HG03571 (cell line): ENCODE data around the gene ADAMTS7.
"Not testable (repeated sequence)": the region's sequence is repeated elsewhere in the genome, so short reads cannot be mapped to it uniquely, and the experiment has no call there.

ENCODE experiments used
- ATAC-seq: cut with Tn5 transposase; IDR thresholded peaks from one replicate; pipeline ENCODE4 v1.9.1; 2021; ENCODE audit not compliant: unreplicated experiment

The ADAMTS7 gene, protein sequence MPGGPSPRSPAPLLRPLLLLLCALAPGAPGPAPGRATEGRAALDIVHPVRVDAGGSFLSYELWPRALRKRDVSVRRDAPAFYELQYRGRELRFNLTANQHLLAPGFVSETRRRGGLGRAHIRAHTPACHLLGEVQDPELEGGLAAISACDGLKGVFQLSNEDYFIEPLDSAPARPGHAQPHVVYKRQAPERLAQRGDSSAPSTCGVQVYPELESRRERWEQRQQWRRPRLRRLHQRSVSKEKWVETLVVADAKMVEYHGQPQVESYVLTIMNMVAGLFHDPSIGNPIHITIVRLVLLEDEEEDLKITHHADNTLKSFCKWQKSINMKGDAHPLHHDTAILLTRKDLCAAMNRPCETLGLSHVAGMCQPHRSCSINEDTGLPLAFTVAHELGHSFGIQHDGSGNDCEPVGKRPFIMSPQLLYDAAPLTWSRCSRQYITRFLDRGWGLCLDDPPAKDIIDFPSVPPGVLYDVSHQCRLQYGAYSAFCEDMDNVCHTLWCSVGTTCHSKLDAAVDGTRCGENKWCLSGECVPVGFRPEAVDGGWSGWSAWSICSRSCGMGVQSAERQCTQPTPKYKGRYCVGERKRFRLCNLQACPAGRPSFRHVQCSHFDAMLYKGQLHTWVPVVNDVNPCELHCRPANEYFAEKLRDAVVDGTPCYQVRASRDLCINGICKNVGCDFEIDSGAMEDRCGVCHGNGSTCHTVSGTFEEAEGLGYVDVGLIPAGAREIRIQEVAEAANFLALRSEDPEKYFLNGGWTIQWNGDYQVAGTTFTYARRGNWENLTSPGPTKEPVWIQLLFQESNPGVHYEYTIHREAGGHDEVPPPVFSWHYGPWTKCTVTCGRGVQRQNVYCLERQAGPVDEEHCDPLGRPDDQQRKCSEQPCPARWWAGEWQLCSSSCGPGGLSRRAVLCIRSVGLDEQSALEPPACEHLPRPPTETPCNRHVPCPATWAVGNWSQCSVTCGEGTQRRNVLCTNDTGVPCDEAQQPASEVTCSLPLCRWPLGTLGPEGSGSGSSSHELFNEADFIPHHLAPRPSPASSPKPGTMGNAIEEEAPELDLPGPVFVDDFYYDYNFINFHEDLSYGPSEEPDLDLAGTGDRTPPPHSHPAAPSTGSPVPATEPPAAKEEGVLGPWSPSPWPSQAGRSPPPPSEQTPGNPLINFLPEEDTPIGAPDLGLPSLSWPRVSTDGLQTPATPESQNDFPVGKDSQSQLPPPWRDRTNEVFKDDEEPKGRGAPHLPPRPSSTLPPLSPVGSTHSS (N-terminal part only)

DNA sequence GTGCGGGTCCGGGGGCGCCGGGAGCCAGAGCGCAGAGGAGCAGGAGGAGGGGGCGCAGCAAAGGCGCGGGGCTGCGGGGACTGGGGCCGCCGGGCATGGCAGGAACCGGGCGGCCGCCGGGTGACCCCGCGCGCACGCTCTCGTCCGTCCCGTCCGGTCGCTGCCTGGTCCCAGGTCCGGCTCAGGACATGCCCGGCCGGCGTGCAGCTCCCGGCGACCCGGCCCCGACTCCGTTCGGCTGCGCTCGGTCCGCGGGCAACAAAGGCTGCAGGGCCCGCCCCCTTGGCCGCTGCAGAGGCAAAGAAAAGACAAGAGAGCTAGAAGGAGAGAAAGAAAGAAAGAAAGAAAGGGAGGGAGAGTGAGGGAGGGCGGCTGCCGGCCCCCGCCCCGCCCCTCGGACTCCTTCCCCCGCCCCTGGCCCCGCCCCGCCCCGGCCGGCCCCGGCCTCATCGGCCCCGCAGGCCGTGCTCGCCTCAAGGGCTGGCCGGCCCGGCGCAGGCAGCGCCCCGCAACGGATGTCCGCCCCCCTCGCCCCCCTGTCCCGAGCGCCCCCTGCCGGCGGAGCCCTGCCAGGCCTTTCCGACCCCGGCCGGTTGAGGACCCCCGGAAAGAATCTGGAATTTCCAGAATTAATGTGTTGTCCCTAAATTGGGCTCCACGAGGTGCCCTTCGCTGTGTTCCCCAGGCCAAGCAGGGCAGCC lies at the start of gene ADAMTS7:
Gene ADAMTS7, minus strand, starts transcription at position 341 of the 701 bp plus-strand sequence. Its CDS starts 244 bp downstream, at position 97.
- peak; percentile 66 for ATAC-seq

DNA sequence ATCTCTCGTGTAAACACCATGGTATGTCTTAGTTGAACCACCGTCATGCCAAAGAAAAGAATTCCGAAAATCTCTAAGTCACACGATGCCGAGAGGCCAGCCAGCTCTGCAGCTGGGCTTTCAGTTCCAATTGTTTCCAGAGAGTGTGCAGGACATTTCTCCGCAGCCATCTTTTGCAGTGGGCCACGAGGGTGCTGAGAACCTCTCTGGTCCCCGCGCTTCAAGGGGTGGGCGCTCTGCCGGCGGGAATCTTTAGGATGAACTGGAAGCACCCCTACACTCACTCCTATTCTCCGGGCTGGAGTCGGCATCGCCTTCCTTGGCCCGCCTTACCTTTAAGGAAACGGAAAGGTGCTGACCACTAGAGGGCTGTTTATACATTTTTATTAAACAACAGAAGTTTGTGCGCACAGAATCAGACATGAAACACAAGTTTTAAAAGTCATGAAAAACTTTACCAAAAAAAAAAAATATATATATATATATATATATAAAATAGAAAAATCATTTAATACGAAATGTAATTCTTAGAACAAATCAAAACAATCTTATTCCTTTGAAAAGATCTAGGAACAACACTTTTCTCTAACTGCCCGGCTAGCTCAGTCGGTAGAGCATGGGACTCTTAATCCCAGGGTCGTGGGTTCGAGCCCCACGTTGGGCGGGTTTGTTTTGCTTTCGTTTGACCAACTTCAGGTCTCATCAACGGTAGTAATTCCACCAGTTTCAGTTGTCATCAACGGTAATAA lies 48.9 kb upstream of the ADAMTS7 start:
- ATAC-seq = peak; percentile 66

DNA sequence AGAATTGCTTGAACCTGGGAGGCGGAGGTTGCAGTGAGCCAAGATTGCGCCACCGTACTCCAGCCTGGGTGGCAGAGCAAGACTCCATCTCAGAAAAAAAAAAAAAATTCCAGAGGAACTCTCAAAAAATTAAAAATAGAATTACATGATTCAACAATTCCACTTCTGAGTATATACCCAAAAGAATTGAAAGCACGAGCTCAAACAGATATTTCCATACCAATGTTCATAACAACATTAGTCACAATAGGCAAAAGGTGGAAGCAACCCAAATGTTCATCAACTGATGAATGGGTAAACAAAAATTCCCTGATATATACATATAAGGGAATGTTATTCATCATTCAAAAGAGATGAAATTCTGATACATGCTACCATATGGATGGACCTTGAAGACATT lies 44.5 kb upstream of the ADAMTS7 start:
- no peak for ATAC-seq

DNA sequence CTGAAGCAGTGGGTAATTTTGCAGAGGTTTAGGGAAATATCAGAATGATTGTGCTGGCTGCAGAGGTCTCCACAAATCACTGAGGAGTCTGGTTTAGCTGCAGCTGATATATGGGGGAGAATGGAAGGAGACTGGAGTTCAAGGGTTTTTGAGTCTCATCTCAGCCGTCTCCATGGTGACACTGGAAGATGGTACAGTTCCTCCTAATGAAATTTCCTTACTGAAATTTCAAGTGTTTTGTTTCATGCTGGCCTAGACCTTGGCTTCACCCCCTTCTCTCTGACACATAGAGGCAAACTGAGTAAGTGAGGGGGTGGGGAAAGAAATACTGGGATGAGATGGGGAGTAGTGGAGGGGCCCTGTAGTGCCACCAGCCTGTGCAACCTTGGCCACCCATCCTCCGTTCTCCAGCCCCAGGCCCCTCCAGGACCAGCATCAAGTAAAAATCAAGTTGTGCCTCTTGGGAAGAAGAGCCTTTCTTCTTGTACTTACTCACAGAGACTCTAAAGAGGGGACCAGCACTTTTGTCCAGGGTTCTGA lies 43.6 kb upstream of the ADAMTS7 start:
- no peak for ATAC-seq

DNA sequence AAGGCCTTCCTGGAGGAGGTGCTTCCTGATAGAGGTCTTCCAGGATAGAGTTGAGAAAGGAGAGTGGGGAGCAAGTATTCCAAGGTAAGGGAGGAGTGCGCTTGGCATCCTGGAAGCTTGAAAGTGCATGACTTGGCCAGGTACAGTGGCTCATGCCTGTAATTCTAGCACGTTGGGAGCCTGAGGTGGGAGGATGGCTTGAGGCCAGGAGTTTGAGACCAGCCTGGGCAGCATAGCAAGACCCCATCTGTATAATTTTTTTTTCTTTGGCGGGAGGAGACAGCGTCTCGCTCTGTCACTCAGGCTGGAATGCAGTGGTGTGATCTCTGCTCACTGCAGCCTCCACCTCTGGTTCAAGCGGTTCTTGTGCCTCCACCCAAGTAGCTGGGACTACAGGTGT lies 42.2 kb upstream of the ADAMTS7 start:
- ATAC-seq = no peak

DNA sequence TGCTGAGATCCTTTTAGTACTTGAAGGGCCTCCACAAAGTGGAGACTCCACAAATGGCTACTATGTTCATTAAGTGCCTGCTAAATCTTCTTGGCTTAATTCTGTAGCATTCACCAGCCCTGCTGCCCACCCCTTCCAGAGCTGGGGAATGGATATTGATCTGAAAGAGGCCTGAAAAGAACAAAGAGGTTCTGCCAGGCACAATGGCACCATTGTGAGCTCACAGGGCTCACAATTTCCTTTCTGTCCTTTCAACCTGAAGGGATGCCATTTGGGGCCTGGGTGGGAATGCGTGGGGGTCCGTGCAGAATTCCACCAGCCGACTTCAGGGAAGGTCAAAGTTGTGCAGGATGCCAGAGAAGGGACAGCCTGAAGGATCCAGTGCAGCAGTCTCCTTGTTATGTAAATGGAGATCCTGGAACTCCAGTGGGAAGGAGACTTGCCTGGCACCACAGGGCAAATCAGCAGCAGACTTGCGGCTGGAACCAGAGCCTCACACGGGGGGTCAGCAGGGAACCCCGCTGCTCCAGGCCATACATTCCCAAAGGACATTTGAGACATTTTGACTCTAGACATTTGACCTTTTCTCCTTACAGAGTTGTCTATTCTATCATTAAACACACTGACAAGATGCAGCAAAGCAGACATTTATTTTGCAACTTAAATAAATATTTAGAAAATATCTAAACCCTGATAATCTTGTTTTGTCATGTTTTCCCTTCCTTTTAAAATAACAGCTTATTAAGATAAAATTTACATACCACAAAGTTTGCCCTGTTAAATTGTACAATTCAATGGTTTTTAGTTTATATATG lies 39.9 kb upstream of the ADAMTS7 start:
- no peak for ATAC-seq

DNA sequence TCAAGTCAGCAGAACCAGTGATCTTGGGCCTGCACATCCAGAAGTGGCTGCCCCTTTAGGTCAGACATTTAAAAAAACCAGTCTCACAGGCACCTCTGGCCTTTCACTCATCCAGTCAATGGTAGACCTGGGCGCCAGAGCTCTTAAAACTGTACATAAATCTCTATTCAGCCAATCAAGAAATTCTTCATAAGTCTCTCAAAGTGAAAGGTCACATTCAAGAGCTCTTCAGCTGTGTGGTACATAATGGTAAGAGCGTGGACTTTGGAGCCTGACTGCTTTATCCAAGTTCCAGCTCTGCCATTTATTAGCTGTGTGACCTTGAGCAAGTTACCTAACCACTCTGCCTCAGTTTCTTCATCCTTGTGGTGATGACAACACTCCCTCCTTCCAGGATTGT lies 39.1 kb upstream of the ADAMTS7 start:
- no peak for ATAC-seq

DNA sequence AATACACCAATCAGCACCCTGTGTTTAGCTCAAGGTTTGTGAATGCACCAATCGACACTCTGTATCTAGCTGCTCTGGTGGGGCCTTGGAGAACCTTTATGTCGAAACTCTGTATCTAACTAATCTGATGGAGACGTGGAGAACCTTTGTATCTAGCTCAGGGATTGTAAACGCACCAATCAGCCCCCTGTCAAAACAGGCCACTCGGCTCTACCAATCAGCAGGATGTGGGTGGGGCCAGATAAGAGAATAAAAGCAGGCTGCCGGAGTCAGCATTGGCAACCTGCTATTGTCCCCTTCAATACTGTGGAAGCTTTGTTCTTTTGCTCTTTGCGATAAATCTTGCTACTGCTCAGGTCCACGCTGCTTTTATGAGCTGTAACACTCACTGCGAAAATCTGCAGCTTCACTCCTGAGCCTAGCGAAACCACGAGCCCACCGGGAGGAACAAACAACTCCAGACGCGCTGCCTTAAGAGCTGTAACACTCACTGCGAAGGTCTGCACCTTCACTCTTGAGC lies 36.2 kb upstream of the ADAMTS7 start:
- ATAC-seq = not testable (repeated sequence)

DNA sequence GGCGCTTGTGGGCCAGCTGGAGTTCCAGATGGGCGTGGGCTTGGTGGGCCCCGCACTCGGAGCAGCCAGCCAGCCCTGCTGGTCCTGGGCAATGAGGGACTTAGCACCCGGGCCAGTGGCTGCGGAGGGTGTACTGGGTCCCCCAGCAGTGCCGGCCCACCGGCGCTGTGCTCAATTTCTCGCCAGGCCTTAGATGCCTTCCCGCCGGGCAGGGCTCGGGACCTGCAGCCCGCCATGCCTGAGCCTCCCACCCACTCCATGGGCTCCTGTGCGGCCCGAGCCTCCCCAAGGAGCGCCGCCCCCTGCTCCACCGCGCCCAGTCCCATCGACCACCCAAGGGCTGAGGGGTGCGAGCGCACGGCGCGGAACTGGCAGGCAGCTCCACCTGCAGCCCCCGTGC lies 35.6 kb upstream of the ADAMTS7 start:
- ATAC-seq = not testable (repeated sequence)

DNA sequence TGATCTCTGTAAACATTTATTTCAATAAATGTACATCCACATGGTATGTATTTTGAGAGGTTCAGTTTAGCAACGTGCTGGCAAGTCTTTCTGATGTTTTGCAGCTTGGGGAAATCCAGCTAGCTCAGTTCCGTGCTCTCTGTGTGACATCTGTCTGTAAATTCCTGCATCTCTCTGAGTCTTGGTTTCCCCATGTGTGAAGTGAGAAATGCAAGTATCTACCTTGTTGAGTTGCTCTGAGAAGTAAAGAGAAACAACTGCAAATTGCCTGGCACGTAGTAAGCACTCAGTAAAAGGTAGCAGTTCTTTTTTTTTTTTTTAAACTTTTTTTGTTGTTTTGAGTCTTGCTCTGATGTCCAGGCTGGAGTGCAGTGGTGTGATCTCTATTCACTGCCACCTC lies 31.3 kb upstream of the ADAMTS7 start:
- ATAC-seq = no peak

DNA sequence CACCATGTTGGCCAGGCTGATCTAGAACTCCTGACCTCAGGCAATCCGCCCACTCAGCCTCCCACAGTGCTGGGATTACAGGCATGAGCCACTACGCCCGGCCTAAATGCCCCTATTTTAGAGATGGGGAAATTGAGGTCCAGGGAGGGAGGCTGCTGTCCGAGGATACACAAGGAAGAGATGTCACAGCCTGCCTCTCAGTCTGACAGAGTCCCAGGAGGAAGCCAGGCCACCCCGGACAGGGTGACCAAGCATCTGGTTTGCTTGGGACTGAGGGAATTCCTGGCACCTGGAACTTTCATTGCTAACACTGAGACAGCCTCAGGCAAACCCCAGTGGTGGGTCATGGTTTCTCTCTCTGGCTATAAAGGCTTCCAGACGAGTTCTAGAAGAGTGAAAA lies 30.6 kb upstream of the ADAMTS7 start:
- no peak for ATAC-seq

DNA sequence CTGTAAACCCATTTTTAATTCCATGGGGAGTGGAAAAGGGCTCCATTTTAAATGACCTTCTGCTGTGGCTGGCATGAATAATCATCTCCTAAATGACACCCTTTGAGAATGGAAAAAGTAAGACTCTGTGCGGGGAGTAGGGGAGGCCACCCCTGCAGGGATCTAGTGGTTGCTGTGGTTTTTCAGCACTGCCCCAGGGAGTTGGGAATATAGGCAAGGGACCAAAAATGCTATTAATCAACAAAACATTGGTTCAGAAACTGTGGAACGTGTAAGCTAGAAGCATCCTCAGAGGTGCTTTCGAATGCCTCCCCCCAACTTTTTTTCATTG lies 30.1 kb upstream of the ADAMTS7 start:
- ATAC-seq = no peak

DNA sequence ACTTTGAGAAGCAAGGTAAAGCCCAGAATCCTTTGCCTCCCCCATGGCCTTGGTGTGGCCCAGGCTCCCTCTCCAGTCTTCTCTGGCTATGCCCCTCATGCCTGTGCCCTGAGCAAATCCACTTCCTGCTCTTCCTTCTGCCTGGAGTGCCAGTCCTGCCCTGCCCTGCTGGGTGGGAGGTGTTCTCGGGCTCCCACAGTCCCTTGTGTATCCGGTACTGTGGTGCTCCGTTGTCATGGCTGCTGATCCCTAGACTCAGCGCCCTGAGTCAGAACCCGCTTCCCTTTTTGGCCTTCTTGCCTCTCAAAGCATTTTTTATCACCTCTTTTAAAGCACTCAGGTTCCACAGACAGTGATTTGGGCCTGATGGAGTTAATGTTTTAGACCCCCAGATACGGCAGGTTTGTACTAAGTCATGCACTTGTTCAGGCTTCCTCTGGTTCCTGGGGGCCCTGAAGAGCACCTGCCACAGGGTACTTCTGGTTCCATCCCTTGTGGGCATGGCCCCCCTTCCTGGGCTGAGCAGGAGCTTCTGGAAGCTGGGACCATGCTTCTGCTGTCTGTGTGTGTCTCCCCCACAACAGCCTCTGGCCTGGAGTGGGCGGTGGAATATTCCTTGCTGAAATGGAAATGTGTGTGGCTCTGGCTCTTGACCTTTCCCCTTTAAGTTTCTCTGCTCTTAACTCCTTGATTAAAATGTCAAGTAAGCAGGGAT lies 29.6 kb upstream of the ADAMTS7 start:
- no peak for ATAC-seq

DNA sequence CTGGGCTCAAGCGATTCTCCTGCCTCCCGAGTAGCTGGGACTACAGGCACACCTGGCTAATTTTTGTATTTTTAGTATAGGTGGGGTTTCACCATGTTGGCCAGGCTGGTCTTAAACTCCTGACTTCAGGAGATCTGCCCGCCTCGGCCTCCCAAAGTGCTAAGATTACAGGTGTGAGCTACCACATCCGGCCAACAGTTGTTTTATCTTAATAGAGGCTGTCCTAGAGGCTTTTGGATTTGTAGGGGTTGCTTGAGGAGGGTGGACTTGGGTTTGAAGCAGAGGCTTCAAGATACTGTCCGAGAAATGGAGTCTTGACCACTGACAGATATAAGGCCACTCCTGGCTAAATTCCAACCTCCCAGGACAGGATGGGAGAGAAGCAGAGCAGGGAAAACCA lies 27.9 kb upstream of the ADAMTS7 start:
- not testable (repeated sequence) for ATAC-seq

DNA sequence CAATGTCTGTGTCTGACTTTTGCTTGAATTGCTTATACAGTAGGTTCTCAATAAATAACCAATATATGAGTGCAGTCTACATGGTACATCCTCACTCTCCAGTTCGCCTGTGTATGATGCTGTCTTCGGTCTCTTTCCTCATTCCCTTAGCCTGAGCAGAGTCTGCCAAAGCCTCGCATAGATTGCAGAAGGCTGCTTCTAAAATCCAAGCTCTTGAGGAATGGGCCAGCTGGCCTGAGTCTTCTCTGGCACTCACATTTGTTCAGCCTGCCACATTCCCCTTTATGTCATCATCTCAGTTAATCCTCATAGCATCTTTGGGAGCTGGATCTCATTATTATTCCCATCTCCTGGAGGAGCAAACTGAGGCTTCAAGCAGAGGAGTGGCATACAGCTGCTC lies 27.2 kb upstream of the ADAMTS7 start:
- ATAC-seq = no peak

DNA sequence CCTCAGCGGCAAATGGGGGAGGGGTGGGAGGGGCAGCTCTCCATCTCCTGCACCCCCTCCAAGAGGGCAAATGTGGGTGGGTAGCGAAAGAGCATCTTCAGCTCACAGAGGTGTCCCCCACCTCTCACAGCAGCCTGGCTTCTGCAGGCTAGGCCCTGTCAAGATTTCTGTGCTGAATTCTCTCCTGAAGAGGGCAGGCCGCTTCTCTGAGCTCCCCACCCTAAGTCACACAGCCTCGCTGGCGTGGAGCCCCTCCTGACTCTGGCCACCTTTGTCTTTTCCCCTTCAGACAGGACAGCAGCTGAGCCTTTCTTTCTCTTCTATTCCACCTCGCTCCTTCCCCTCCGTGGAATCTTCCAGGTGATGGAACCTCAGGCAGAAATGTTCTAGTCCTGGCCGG lies 26.3 kb upstream of the ADAMTS7 start:
- no peak for ATAC-seq

DNA sequence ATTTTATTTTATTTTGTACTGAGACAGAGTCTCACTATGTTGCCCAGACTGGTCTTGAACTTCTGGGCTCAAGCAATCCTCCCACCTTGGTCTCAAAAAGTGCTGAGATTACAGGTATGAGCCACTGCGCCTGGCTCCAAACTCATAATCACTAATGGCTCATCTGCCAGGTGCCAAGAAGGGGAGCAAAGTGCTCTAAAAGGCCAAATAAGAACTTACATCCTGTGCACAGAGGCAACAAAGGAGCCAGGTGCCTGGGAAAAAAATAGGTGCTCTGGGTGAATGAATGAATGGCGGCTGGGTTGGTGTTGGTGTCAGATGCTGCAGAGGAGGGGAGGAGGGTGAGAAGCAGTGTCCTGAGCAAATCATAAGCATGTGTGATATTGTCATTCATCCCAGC lies 25.9 kb upstream of the ADAMTS7 start:
- ATAC-seq = no peak

DNA sequence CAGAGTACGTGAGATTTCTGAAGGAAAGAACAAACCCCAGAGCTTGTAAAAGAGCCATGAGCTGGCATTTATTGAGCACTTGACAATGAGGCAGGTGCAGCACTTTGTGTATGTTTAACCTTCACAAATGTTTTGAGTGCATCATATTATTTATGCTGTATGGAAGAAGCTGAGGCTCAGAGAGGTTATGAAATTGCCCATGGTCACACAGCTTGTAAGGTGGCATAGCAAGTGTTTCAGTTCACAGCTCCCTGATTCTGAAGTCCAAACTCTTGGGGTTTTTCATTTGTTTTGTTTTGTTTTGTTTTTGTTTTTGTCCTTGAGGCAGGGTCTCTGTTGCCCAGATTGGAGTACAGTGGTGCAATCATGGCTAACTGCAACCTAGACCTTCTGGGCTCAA lies 25.1 kb upstream of the ADAMTS7 start:
- no peak for ATAC-seq
